MM.1S (cell line): ENCODE data around the gene HIBCH.

Source experiments
- EZH2 ChIP-seq: fragments of 300-600 bp; sonication (generic); optimal IDR thresholded peaks from 2 replicates; pipeline ENCODE3; 2017; ENCODE audit warnings: low read depth, mild to moderate bottlenecking, antibody characterized with exemption, low read length, mixed read lengths
- EZH2phosphoT487 ChIP-seq: fragments of 300-600 bp; sonication (generic); IDR thresholded peaks from 2 replicates; pipeline ENCODE4 v1.6.1; 2018; ENCODE audit warnings: antibody characterized with exemption, low read length
- TF ChIP-seq, protein P1 (sequence below): fragments of 300-600 bp; sonication (generic); IDR thresholded peaks from 2 replicates; pipeline ENCODE4 v1.5.1; 2016; ENCODE audit warnings: antibody characterized with exemption, low read length, mixed read lengths

DNA sequence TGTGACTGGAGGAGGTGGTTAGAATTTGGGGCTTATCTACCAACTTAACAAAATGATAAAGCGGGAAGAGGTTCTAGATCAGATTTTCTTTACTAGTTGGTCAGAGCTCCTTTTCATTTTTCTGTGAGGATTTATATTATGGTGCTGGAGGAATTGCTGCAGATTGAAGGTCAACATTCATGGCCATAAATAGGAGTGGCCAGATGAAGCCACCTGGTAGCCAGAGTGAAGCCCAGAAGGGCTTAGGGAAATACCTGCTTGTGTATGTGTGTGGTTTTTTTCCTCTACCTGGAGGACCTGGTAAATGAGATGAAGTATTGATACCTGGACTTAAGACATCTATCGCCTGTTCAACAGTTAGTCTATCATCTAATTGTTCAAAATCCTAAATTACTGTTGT is 134.2 kb downstream of the HIBCH start:
- TF ChIP-seq EZH2 (no peak), EZH2phosphoT487 (no peak)
- TF ChIP-seq, protein P1, sequence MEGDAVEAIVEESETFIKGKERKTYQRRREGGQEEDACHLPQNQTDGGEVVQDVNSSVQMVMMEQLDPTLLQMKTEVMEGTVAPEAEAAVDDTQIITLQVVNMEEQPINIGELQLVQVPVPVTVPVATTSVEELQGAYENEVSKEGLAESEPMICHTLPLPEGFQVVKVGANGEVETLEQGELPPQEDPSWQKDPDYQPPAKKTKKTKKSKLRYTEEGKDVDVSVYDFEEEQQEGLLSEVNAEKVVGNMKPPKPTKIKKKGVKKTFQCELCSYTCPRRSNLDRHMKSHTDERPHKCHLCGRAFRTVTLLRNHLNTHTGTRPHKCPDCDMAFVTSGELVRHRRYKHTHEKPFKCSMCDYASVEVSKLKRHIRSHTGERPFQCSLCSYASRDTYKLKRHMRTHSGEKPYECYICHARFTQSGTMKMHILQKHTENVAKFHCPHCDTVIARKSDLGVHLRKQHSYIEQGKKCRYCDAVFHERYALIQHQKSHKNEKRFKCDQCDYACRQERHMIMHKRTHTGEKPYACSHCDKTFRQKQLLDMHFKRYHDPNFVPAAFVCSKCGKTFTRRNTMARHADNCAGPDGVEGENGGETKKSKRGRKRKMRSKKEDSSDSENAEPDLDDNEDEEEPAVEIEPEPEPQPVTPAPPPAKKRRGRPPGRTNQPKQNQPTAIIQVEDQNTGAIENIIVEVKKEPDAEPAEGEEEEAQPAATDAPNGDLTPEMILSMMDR = no peak
